Measurements from ENCODE around the gene NLGN2.

Gene NLGN2

GRCh38 chr17:7437950-7438614 lies 30.4 kb downstream of the NLGN2 start:
- DNase-seq (ENCODE audit: low spot score) = peak; percentile 52

GRCh38 chr17:7438656-7439460 lies 31.2 kb downstream of the NLGN2 start:
- no peak for DNase-seq (ENCODE audit: low spot score)

- no peak for DNase-seq (ENCODE audit: low spot score)
These were observed 31.9 kb downstream of the NLGN2 start, which contains the start of gene FGF11 for GRCh38 chr17:7439462-7440112. Gene FGF11, plus strand, starts transcription at chr17:7439512. Its CDS starts 109 bp downstream, at chr17:7439621.

GRCh38 chr17:7440113-7440833 lies 32.6 kb downstream of the NLGN2 start:
- peak; percentile 39 for DNase-seq (ENCODE audit: low spot score)

GRCh38 chr17:7440834-7441195 lies 33.2 kb downstream of the NLGN2 start:
- DNase-seq (ENCODE audit: low spot score) = no peak

GRCh38 chr17:7441266-7441665 lies 33.6 kb downstream of the NLGN2 start:
- no peak for DNase-seq (ENCODE audit: low spot score)

GRCh38 chr17:7442142-7442541 lies 34.5 kb downstream of the NLGN2 start:
- DNase-seq (ENCODE audit: low spot score) = no peak

- no peak for DNase-seq (ENCODE audit: low spot score)
These were observed 36.1 kb downstream of the NLGN2 start for GRCh38 chr17:7443499-7444485.

GRCh38 chr17:7444682-7445618 lies 37.3 kb downstream of the NLGN2 start, which contains the start of gene CHRNB1:
Gene CHRNB1, plus strand, starts transcription at chr17:7445061. Its CDS starts 67 bp downstream, at chr17:7445128.
- no peak for DNase-seq (ENCODE audit: low spot score)

GRCh38 chr17:7445619-7445968 lies 37.9 kb downstream of the NLGN2 start:
- no peak for DNase-seq (ENCODE audit: low spot score)

- no peak for DNase-seq (ENCODE audit: low spot score)
These were observed 40.8 kb downstream of the NLGN2 start for GRCh38 chr17:7448461-7448860.

- no peak for DNase-seq (ENCODE audit: low spot score)
These were observed 52.4 kb downstream of the NLGN2 start for GRCh38 chr17:7459961-7460545.

- DNase-seq (ENCODE audit: low spot score) = no peak
These were observed 53.4 kb downstream of the NLGN2 start for GRCh38 chr17:7460850-7461660.

- DNase-seq (ENCODE audit: low spot score) = no peak
These were observed 55.1 kb downstream of the NLGN2 start for GRCh38 chr17:7462474-7463371.

- no peak for DNase-seq (ENCODE audit: low spot score)
These were observed 55.8 kb downstream of the NLGN2 start for GRCh38 chr17:7463372-7463846.

- no peak for DNase-seq (ENCODE audit: low spot score)
These were observed 56.4 kb downstream of the NLGN2 start for GRCh38 chr17:7464081-7464480.

- no peak for DNase-seq (ENCODE audit: low spot score)
These were observed 58.1 kb downstream of the NLGN2 start for GRCh38 chr17:7465597-7466275.

All from cerebellar cortex (tissue), 1 donor.